Measurements from ENCODE around the gene RPL27.
A peak's percentile ranks its signal among the peaks of the same experiment; 100 is the strongest.

Gene RPL27

GRCh38 chr17:43021741-43022512 is 23.7 kb downstream of the RPL27 start, which contains the start of gene VAT1:
Gene VAT1 (minus strand): TSS chr17:43022385. CDS start chr17:43022322, 63 bp downstream.
- DNase-seq, result peak; percentile 61

- DNase-seq, result peak; percentile 75
Measured at GRCh38 chr17:43024407-43025289, 26.4 kb downstream of the RPL27 start, which contains the start of gene RND2. Gene RND2 (plus strand): TSS chr17:43025231. CDS start chr17:43025348, 117 bp downstream.

GRCh38 chr17:43025290-43025657 is 27.1 kb downstream of the RPL27 start:
- DNase-seq, result no peak

- DNase-seq, result no peak
Measured at GRCh38 chr17:43025766-43026537, 27.7 kb downstream of the RPL27 start.

- no peak for DNase-seq
Measured at GRCh38 chr17:43026595-43026994, 28.4 kb downstream of the RPL27 start.

GRCh38 chr17:43027091-43028032 is 29.1 kb downstream of the RPL27 start:
- DNase-seq, result no peak

- no peak for DNase-seq
Measured at GRCh38 chr17:43028221-43028861, 30.1 kb downstream of the RPL27 start.

- DNase-seq, result no peak
Measured at GRCh38 chr17:43030137-43030767, 32.0 kb downstream of the RPL27 start.

- no peak for DNase-seq
Measured at GRCh38 chr17:43031666-43032065, 33.4 kb downstream of the RPL27 start.

- no peak for DNase-seq
Measured at GRCh38 chr17:43033948-43034881, 36.0 kb downstream of the RPL27 start.

- no peak for DNase-seq
Measured at GRCh38 chr17:43034894-43035293, 36.7 kb downstream of the RPL27 start.

- no peak for DNase-seq
Measured at GRCh38 chr17:43039646-43040045, 41.4 kb downstream of the RPL27 start.

- DNase-seq, result no peak
Measured at GRCh38 chr17:43040655-43041054, 42.4 kb downstream of the RPL27 start.

GRCh38 chr17:43042025-43042628 is 43.9 kb downstream of the RPL27 start:
- no peak for DNase-seq

GRCh38 chr17:43043307-43043706 is 45.1 kb downstream of the RPL27 start:
- no peak for DNase-seq

GRCh38 chr17:43044024-43044423 is 45.8 kb downstream of the RPL27 start:
- DNase-seq, result no peak

- DNase-seq, result no peak
Measured at GRCh38 chr17:43051969-43052368, 53.8 kb downstream of the RPL27 start.
